Measurements from ENCODE around the gene AUTS2. TPM values are rescaled to one million over a fixed set of nuclear protein-coding genes. Genes with fewer than 3 reads are reported as not detected.
"Not testable (repeated sequence)": the region's sequence is repeated elsewhere in the genome, so short reads cannot be mapped to it uniquely, and the experiment has no call there.

AUTS2 gene
- total RNA-seq, 1 experiment from 2014 or later = 42.1 TPM

GRCh38 chr7:70647801-70648498 is 1049.7 kb downstream of the AUTS2 start:
- BruUV-seq (replicated peaks) = no TSS peak
- Histone ChIP-seq H3K36me3 (ENCODE audit: insufficient read depth, low read length, poor library complexity, severe bottlenecking) (no peaks in the 10 kb centered on the region), H3K4me3 (ENCODE audit: low read depth, low read length, poor library complexity, severe bottlenecking) (no peak overlapping the region), H3K27me3 (replicated peaks; ENCODE audit: insufficient read depth, low read depth, low read length, poor library complexity) (no peaks in the 10 kb centered on the region), H3K4me1 (ENCODE audit: insufficient read depth, low read length, poor library complexity, severe bottlenecking) (no peaks in the 10 kb centered on the region), H3K9me3 (ENCODE audit: low read depth, low read length, poor library complexity, severe bottlenecking) (no peaks in the 10 kb centered on the region), H3K27ac (ENCODE audit: low read depth, low read length, poor library complexity, severe bottlenecking) (no peak overlapping the region)
- no peak for TF ChIP-seq EZH2 (IDR thresholded peaks at IDR 0.05; ENCODE audit: borderline replicate concordance, low read depth, low read length, poor library complexity, severe bottlenecking)
- TF ChIP-seq CTCF (conservative IDR thresholded peaks at IDR 0.05; ENCODE audit: low read depth, low read length) = no peak
- intact Hi-C loops (cut with micrococcal nuclease; ENCODE audit: unreplicated experiment) = no loop called here
- POLR2A ChIA-PET (ENCODE audit: low non-redundant PET) = no interaction called here
- CTCF ChIA-PET = no interaction called here
- no peak for DNase-seq (ENCODE audit: low spot score)

GRCh38 chr7:70648499-70648861 is 1050.2 kb downstream of the AUTS2 start:
- CTCF ChIA-PET = not testable (repeated sequence)

GRCh38 chr7:70649323-70649722 is 1051.0 kb downstream of the AUTS2 start:
- no peak for DNase-seq (ENCODE audit: low spot score)
- Histone ChIP-seq H3K4me3 (ENCODE audit: low read depth, low read length, poor library complexity, severe bottlenecking) (no peak overlapping the region), H3K27ac (ENCODE audit: low read depth, low read length, poor library complexity, severe bottlenecking) (no peak overlapping the region), H3K27me3 (replicated peaks; ENCODE audit: insufficient read depth, low read depth, low read length, poor library complexity) (no peaks in the 10 kb centered on the region), H3K36me3 (ENCODE audit: insufficient read depth, low read length, poor library complexity, severe bottlenecking) (no peaks in the 10 kb centered on the region), H3K4me1 (ENCODE audit: insufficient read depth, low read length, poor library complexity, severe bottlenecking) (no peaks in the 10 kb centered on the region), H3K9me3 (ENCODE audit: low read depth, low read length, poor library complexity, severe bottlenecking) (no peaks in the 10 kb centered on the region)
- ChIA-PET POLR2A (ENCODE audit: low non-redundant PET) (no interaction called here), CTCF (no interaction called here)
- TF ChIP-seq EZH2 (IDR thresholded peaks at IDR 0.05; ENCODE audit: borderline replicate concordance, low read depth, low read length, poor library complexity, severe bottlenecking) (no peak), CTCF (conservative IDR thresholded peaks at IDR 0.05; ENCODE audit: low read depth, low read length) (no peak)
- no TSS peak for BruUV-seq (replicated peaks)
- intact Hi-C loops (cut with micrococcal nuclease; ENCODE audit: unreplicated experiment) = no loop called here

More at GRCh38 chr7:70648499-70648861, 1050.2 kb downstream of the AUTS2 start:
- H3K27me3 ChIP-seq (replicated peaks; ENCODE audit: insufficient read depth, low read depth, low read length, poor library complexity); DNase-seq (ENCODE audit: low spot score); POLR2A ChIA-PET (ENCODE audit: low non-redundant PET); BruUV-seq (replicated peaks); H3K36me3 ChIP-seq (ENCODE audit: insufficient read depth, low read length, poor library complexity, severe bottlenecking); intact Hi-C loops (cut with micrococcal nuclease; ENCODE audit: unreplicated experiment); H3K27ac ChIP-seq (ENCODE audit: low read depth, low read length, poor library complexity, severe bottlenecking); H3K9me3 ChIP-seq (ENCODE audit: low read depth, low read length, poor library complexity, severe bottlenecking); H3K4me3 ChIP-seq (ENCODE audit: low read depth, low read length, poor library complexity, severe bottlenecking); H3K4me1 ChIP-seq (ENCODE audit: insufficient read depth, low read length, poor library complexity, severe bottlenecking): not testable (repeated sequence)

GRCh38 chr7:70654146-70654545 is 1055.9 kb downstream of the AUTS2 start:
- CTCF ChIA-PET = no interaction called here
- BruUV-seq (replicated peaks) = no TSS peak

More at GRCh38 chr7:70654146-70654545, 1055.9 kb downstream of the AUTS2 start:
- TF ChIP-seq CTCF (conservative IDR thresholded peaks at IDR 0.05; ENCODE audit: low read depth, low read length) (no peak), EZH2 (IDR thresholded peaks at IDR 0.05; ENCODE audit: borderline replicate concordance, low read depth, low read length, poor library complexity, severe bottlenecking) (no peak)
- Histone ChIP-seq H3K27me3 (replicated peaks; ENCODE audit: insufficient read depth, low read depth, low read length, poor library complexity) (no peaks in the 10 kb centered on the region), H3K4me3 (ENCODE audit: low read depth, low read length, poor library complexity, severe bottlenecking) (no peak overlapping the region), H3K9me3 (ENCODE audit: low read depth, low read length, poor library complexity, severe bottlenecking) (no peaks in the 10 kb centered on the region), H3K36me3 (ENCODE audit: insufficient read depth, low read length, poor library complexity, severe bottlenecking) (no peaks in the 10 kb centered on the region), H3K27ac (ENCODE audit: low read depth, low read length, poor library complexity, severe bottlenecking) (no peak overlapping the region), H3K4me1 (ENCODE audit: insufficient read depth, low read length, poor library complexity, severe bottlenecking) (no peaks in the 10 kb centered on the region)
- intact Hi-C loops (cut with micrococcal nuclease; ENCODE audit: unreplicated experiment) = no loop called here
- POLR2A ChIA-PET (ENCODE audit: low non-redundant PET) = no interaction called here
- no peak for DNase-seq (ENCODE audit: low spot score)

All from A673 (cell line).